Stimulated activated naive B cell treated with anti-CD40 and anti-IgM and Interleukin-4, amounts not matched to agents 10 μg/mL and 1 μg/mL and 100 μg/mL, for 72 hours (primary cell): Measurements from ENCODE around the gene EPC2.
"Not testable (repeated sequence)": the region's sequence is repeated elsewhere in the genome, so short reads cannot be mapped to it uniquely, and the experiment has no call there.

Experiments
- ATAC-seq, 2 donors: fragments of 150-1000 bp; cut with Tn5 transposase; replicated peaks; 2 replicates each; pipeline ENCODE4 v1.10.0; 2021; ENCODE audit warnings: moderate library complexity in 1 of 2
- DNase-seq: peaks from one replicate; pipeline ENCODE4 v3.0.0; 2021
- H3K27ac Mint-ChIP-seq: one replicate; pipeline ENCODE4 v1.8.0; 2022; ENCODE audit warnings: mild to moderate bottlenecking, mixed read lengths
- H3K27me3 Mint-ChIP-seq, 2 donors: one replicate each; pipeline ENCODE4 v1.8.0; 2022; ENCODE audit warnings: mixed read lengths in 2 of 2
- H3K36me3 Mint-ChIP-seq, 2 donors: one replicate each; pipeline ENCODE4 v1.8.0; 2022; ENCODE audit warnings: mixed read lengths in 2 of 2, mild to moderate bottlenecking in 1 of 2
- H3K4me1 Mint-ChIP-seq, 2 donors: one replicate each; pipeline ENCODE4 v1.8.0; 2022; ENCODE audit warnings: mixed read lengths in 2 of 2, mild to moderate bottlenecking in 1 of 2
- H3K4me3 Mint-ChIP-seq, 2 donors: one replicate each; pipeline ENCODE4 v1.8.0; 2022; ENCODE audit warnings: mild to moderate bottlenecking in 2 of 2, mixed read lengths in 2 of 2, moderate library complexity in 1 of 2
- H3K9me3 Mint-ChIP-seq, 2 donors: one replicate each; pipeline ENCODE4 v1.8.0; 2022; ENCODE audit warnings: mixed read lengths in 2 of 2, mild to moderate bottlenecking in 1 of 2

EPC2 gene

DNA sequence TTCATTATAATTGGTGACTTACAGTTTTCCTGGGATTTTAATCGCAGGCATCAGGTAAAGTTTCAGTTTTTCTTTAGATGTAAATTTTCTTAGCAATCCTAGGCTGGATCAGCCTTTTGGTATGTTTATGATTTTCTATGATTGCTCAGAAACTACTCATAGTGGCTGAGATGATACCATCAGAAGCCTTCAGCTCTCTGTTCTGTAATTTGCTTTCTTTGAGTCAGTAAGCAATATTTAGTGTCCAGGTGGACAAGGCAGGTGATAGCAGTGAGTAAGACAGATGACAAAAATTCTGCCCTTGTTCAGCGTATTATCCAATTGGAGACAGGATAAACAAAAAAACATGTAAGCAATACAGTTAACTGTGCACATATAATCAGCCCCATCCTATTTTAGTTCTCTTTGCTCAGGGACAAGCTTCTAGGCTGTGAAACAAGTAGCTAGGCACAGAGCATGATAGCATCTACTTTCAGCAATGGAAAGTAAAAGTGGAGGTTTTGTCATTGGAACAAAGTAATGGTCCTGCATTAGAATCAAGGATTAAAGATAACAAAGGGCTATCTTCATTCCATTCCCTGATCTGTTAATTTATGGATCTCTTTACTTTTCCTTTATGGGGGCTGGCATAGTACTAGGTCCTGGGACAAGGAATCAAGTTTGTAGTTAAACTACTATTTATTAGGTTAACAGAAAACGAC, 100.8 kb downstream of the EPC2 start:
- Mint-ChIP-seq H3K9me3 (no peaks in the 10 kb centered on the region), H3K4me1 (peaks cover 15 to 38% of the 10 kb centered on the region in 2 donors), H3K36me3 (peaks cover 19 to 25% of the 10 kb centered on the region in 2 donors), H3K4me3 (no peak overlapping the region), H3K27ac (no peak overlapping the region), H3K27me3 (no peaks in the 10 kb centered on the region)
- DNase-seq = no peak
- ATAC-seq = no peak

DNA sequence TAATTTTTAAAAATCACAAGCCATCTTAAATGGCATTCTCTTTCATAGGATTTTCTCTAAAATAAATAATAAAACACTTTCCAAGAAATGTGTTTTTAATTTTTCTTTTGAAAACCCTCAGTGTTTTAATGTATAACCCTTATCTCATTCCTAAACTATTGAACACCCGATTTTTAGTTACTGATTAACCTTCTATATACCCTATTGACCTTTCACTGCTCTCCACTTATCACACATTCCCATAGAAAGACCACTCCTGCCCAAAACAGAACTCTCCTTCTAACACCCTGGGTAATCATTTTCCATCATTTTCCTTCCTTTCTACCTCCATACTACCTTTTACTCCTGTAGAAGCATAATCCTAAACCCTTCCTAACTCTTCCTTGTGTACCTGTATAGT, 102.4 kb downstream of the EPC2 start:
- Mint-ChIP-seq H3K36me3 (peaks cover 19 to 25% of the 10 kb centered on the region in 2 donors), H3K27me3 (no peaks in the 10 kb centered on the region), H3K27ac (no peak overlapping the region), H3K4me3 (no peak overlapping the region), H3K4me1 (peaks cover 11 to 27% of the 10 kb centered on the region in 2 donors), H3K9me3 (no peaks in the 10 kb centered on the region)
- ATAC-seq (no peak), DNase-seq (no peak)

DNA sequence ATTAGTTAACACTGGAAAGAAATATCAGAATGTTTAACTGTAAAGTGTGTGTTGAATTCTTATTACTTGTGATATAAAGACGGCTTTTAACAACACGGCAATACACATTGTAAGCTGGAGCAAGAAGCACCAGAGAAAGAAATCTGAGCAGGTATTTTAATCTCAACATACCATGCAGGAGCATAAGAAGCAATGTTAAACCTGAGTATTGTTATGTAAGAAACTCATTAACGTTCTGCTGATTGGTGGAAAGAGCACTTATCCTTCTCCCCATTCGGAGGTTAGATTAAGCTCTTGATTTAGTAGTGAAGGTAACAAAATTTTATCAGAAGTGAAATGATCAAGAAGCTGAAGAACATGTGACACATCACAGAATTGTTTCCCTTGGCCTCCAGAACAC, 107.4 kb downstream of the EPC2 start:
- Mint-ChIP-seq H3K4me1 (peaks cover 8 to 25% of the 10 kb centered on the region in 2 donors), H3K36me3 (peaks cover 21 to 32% of the 10 kb centered on the region in 2 donors), H3K27me3 (no peaks in the 10 kb centered on the region), H3K4me3 (no peak overlapping the region), H3K27ac (no peak overlapping the region), H3K9me3 (no peaks in the 10 kb centered on the region)
- ATAC-seq (no peak), DNase-seq (no peak)

DNA sequence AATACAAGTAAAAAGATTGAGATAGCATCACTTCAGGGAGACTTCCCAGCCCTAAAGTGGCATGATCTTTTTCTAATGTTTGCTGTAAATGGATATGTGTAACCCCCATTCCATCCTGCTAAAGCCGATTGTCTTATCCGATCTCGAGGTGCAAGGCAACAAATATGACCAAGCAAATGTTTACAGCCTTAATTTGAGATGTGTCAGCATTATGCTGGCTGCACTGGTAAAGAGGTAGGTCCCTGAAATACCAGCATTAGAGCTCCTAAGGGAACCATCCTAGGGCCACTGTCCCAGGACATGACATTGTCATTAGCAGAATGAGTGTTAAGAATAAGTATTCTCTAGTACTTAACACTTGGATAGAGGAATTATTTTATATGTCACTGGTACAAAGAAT, 108.4 kb downstream of the EPC2 start:
- no peak overlapping the region for H3K27ac Mint-ChIP-seq
- H3K36me3 Mint-ChIP-seq = peaks cover 12 to 22% of the 10 kb centered on the region in 2 donors
- DNase-seq (no peak), ATAC-seq (no peak)
- no peaks in the 10 kb centered on the region for H3K9me3 Mint-ChIP-seq
- H3K27me3 Mint-ChIP-seq = no peaks in the 10 kb centered on the region
- peaks cover 2 to 15% of the 10 kb centered on the region in 2 donors for H3K4me1 Mint-ChIP-seq
- no peak overlapping the region for H3K4me3 Mint-ChIP-seq

DNA sequence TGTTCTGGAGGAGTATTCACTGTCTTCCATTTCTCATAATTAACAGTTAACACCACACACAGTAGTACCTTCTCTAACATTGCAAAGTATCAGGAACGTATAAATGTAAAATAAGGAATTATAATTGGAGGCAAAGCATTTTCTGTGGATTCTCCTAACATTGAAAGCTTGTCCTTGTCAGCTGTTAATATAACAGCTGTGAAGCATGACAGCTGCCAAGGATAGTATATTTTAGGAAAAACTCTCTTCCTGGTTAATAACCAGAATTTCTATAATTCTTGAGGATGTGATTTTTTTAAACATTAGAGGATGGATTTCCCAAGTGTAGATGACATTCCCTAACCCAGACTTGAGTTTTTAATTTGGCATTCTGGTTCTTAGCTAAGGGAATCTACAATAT, 110.3 kb downstream of the EPC2 start:
- H3K4me3 Mint-ChIP-seq = no peak overlapping the region
- H3K9me3 Mint-ChIP-seq = no peaks in the 10 kb centered on the region
- ATAC-seq = no peak
- H3K4me1 Mint-ChIP-seq = peaks cover 3 to 13% of the 10 kb centered on the region in 2 donors
- no peak overlapping the region for H3K27ac Mint-ChIP-seq
- DNase-seq = no peak
- H3K27me3 Mint-ChIP-seq = no peaks in the 10 kb centered on the region
- H3K36me3 Mint-ChIP-seq = peaks cover 11 to 21% of the 10 kb centered on the region in 2 donors

DNA sequence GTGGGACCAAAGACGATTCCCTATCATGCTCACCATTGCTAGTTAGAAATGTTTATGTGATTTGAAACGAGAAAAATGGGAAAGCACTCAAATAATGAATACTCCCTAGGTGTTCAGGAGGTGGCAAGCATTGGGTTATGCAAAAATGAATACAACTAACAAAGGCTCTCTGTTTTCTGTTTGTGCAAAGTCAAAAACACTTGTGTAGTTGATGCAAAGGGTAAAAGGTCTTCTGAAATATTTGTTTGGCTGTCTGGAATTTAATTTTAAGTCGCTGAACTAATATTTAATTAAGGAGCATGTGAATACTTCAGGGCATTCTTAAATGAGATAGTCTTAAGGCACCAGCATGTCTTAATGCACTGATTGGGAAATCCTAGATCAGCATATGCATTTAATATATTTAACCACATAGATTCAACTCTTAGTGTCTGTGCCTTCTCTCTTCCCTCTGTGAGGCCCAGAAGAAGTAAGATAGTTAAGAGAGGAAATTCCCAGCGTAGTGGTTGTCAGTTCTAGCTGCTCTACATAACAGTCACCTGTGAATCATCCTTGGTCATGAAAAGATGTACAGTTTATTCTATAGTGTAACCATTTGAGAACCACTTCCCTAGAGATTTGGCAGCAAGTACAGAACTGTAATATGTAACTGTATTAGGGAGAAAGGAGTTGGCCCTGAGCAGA, 111.9 kb downstream of the EPC2 start:
- H3K4me3 Mint-ChIP-seq = no peak overlapping the region
- peaks cover 14 to 24% of the 10 kb centered on the region in 2 donors for H3K36me3 Mint-ChIP-seq
- ATAC-seq (peak; percentile 19 to 43), DNase-seq (no peak)
- H3K4me1 Mint-ChIP-seq = peaks cover 7 to 16% of the 10 kb centered on the region in 2 donors
- no peaks in the 10 kb centered on the region for H3K9me3 Mint-ChIP-seq
- no peaks in the 10 kb centered on the region for H3K27me3 Mint-ChIP-seq
- H3K27ac Mint-ChIP-seq = peak overlapping the region; percentile 47

DNA sequence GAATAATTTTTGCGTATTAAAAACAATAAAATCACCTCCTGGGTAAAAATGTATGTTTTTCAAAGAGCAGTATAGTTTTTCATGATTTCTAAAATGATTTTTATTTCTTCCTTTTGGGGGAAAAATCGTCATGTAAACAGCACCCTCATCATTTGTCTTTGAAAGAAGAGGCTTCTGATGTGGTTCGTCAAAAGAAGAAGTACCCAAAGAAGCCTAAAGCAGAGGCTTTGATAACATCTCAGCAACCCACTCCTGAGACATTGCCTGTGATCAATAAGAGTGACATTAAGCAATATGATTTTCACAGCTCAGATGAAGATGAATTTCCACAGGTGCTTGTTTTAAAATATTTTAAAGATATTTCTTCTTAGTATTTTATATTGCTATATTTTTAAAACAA, 120.3 kb downstream of the EPC2 start:
- H3K9me3 Mint-ChIP-seq = no peaks in the 10 kb centered on the region
- ATAC-seq (no peak), DNase-seq (no peak)
- peaks cover 18 to 26% of the 10 kb centered on the region in 2 donors for H3K36me3 Mint-ChIP-seq
- H3K27ac Mint-ChIP-seq = no peak overlapping the region
- peaks cover 3 to 6% of the 10 kb centered on the region in 2 donors for H3K4me1 Mint-ChIP-seq
- H3K4me3 Mint-ChIP-seq = no peak overlapping the region
- H3K27me3 Mint-ChIP-seq = no peaks in the 10 kb centered on the region

DNA sequence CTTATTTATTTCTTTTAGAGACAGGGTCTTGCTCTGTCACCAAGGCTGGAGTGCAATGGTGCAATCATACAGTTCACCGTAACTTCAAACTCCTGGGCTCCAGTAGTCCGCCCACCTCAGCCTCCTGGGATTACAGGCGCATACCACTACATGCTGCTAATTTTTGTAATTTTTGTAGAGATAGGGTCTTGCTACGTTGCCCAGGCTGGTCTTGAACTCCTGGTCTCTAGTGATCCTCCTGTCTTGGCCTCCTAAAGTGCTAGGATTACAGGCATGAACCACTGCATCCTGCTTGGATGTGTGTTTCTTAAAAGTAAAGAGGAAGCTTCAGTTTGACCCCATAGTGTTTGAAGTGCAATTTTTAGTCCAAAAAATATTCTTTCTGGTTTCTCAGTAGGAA, 125.5 kb downstream of the EPC2 start:
- no peak for ATAC-seq
- H3K27me3 Mint-ChIP-seq = no peaks in the 10 kb centered on the region
- H3K4me3 Mint-ChIP-seq = no peak overlapping the region
- no peaks in the 10 kb centered on the region for H3K9me3 Mint-ChIP-seq
- peaks cover 0 to 2% of the 10 kb centered on the region in 2 donors for H3K4me1 Mint-ChIP-seq
- no peak for DNase-seq
- H3K36me3 Mint-ChIP-seq = peaks cover 21 to 34% of the 10 kb centered on the region in 2 donors
- H3K27ac Mint-ChIP-seq = no peak overlapping the region

DNA sequence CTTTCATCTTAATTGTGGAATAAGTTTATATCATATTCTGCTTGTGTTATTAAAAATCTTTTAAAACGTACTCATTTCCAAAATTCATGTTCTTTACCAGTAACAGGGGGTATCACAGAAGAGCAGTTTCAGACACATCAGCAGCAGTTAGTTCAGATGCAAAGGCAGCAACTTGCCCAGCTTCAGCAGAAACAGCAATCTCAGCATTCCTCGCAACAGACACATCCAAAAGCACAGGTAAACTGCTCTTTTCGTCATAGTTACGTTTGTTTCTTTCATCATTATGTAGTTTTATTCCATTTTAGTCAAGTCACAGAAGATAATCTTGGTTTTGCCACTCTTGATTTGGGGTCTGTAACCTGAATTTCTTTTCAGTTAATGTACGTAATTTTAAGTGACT, 137.0 kb downstream of the EPC2 start:
- Mint-ChIP-seq H3K27me3 (no peaks in the 10 kb centered on the region), H3K9me3 (no peaks in the 10 kb centered on the region), H3K36me3 (peaks cover 27 to 37% of the 10 kb centered on the region in 2 donors), H3K27ac (no peak overlapping the region), H3K4me3 (no peak overlapping the region), H3K4me1 (no peaks in the 10 kb centered on the region)
- DNase-seq (no peak), ATAC-seq (no peak)

DNA sequence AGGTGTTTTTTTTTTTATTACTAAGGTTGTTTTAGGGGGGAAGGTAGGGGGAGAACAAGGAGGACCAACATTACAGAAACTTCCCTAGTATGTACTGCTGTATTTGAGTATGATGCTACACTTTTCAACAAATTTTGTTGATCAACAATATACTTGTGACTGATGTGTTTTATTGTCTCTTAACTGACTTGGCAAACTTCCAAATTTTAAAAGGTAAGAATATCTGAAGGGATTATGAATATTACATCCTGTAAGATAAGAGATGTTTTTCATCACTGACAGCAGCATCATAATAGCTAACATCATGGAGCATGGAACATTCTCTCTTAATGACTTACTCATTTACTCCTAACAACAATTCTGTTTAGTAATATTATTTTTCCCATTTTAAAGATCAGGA, 144.5 kb downstream of the EPC2 start:
- ATAC-seq = no peak
- H3K4me3 Mint-ChIP-seq = no peak overlapping the region
- DNase-seq = no peak
- H3K4me1 Mint-ChIP-seq = no peaks in the 10 kb centered on the region
- H3K27ac Mint-ChIP-seq = no peak overlapping the region
- peaks cover 19 to 38% of the 10 kb centered on the region in 2 donors for H3K36me3 Mint-ChIP-seq
- peaks cover 0 to 2% of the 10 kb centered on the region in 2 donors for H3K9me3 Mint-ChIP-seq
- no peaks in the 10 kb centered on the region for H3K27me3 Mint-ChIP-seq

DNA sequence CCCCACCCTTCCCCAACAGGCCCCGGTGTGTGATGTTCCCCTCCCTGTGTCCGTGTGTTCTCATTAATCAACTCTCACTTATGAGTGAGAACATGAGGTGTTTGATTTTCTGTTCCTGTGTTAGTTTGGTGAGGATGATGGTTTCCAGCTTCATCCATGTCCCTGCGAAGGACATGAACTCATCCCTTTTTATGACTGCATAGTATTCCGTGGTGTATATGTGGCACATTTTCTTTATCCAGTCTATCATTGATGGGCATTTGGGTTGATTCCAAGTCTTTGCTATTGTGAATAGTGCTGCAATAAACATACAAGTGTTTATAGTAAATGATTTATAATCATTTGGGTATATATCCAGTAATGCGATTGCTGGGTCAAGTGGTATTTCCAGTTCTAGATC, 145.6 kb downstream of the EPC2 start:
- H3K27me3 Mint-ChIP-seq, H3K4me3 Mint-ChIP-seq, H3K4me1 Mint-ChIP-seq, H3K9me3 Mint-ChIP-seq, H3K27ac Mint-ChIP-seq, ATAC-seq, DNase-seq: not testable (repeated sequence)
- peaks cover 9 to 27% of the 10 kb centered on the region in 2 donors for H3K36me3 Mint-ChIP-seq

DNA sequence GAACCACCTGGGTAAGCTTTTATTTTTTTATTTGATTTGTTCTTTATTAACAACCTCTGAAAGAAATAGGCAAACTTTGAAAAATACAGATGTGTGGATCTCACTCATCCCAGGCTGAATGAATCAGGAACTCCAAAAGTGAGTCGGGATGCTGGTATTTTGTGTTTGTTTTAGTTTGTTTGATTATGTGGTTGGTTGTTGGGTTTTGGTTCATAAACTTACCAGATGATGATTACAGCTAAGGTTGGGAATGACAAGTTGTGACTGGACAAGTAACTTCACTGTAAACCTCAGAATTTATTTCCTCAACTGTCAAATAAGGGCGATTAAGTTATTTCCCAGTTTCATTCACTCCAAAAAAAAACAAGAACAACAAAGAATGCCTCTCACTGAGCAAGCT, 150.0 kb downstream of the EPC2 start:
- Mint-ChIP-seq H3K27me3 (no peaks in the 10 kb centered on the region), H3K4me1 (no peaks in the 10 kb centered on the region), H3K4me3 (no peak overlapping the region), H3K9me3 (peaks cover 0 to 2% of the 10 kb centered on the region in 2 donors), H3K36me3 (peaks cover 2 to 6% of the 10 kb centered on the region in 2 donors), H3K27ac (no peak overlapping the region)
- ATAC-seq (no peak), DNase-seq (no peak)

DNA sequence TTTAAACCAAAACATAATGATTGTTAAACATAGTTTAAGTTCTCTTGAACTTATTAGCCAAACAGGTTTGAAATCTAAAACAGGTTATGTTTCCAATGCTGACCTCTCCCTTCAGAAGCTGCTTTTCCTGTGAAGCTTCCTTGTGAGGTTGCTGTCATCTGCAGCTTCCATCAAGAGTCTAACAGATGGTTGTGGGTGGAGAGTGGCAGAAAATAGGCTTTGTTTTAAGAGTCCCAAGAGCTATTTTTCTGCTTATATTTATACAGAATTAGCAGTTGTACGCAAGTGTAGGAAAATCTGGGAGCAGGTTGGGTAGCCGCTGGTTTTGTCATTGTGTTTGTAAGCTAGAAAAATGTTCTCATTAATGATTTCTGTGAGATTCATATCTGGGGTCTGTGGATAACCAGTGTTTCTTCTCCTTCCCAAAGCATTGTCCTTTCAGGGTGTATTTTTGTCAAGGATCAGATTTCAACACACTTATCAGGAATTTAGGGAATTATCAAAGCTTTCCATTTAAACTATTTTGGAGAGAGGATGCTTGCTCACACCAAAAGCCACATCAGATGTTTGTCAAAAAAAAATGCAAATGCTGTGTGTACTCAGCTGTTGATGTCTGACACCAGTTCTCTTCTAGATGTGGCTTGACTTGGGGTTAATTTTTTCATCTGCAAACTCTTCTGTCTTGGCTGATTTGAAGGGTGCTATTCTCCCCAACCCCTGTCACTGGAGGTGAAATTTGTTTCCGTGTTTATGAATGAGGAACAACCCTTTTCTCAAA, 152.4 kb downstream of the EPC2 start:
- H3K4me3 Mint-ChIP-seq = no peak overlapping the region
- H3K4me1 Mint-ChIP-seq = no peaks in the 10 kb centered on the region
- H3K36me3 Mint-ChIP-seq = no peaks in the 10 kb centered on the region
- H3K27ac Mint-ChIP-seq = no peak overlapping the region
- DNase-seq = no peak
- no peaks in the 10 kb centered on the region for H3K27me3 Mint-ChIP-seq
- H3K9me3 Mint-ChIP-seq = peaks cover 2% of the 10 kb centered on the region in 2 donors
- ATAC-seq = no peak

DNA sequence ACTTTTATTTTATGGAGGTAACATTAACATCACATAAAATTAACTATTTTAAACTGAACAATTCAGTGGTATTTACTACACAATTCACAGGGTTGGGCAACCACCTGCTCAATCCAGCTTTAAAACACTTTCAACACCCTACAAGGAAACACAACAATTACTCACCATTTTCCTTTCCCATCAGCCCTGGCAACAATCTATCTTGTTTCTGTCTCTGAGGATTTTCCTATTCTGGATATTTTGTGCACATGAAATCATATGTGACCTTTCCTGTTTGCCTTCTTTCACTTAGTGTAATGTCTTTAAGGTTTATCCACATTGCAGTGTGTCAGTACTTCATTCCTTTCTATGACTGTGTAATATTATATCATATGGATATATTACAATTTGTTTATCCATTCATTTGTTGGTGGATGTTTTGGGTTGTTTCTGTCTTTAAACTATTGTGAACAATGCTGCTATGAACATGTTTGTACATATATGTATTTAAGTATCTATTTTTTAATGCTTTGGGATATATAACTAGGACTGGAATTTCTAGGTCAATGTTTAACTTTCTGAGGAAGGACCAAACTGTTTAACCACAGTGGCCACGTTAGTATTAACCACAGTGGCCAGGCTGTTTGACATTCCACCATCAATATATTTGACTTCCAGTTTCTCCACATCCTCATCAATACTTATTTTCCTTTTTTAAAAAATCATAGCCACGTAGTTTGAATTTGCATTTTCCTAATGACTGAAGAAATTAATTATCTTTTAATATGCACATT, 158.1 kb downstream of the EPC2 start:
- no peak for DNase-seq
- H3K9me3 Mint-ChIP-seq = peaks cover 13 to 14% of the 10 kb centered on the region in 2 donors
- H3K36me3 Mint-ChIP-seq = peaks cover 2 to 8% of the 10 kb centered on the region in 2 donors
- H3K27me3 Mint-ChIP-seq = peaks cover 2 to 8% of the 10 kb centered on the region in 2 donors
- no peak for ATAC-seq
- H3K27ac Mint-ChIP-seq = no peak overlapping the region
- H3K4me3 Mint-ChIP-seq = no peak overlapping the region
- no peaks in the 10 kb centered on the region for H3K4me1 Mint-ChIP-seq
